IMR-90 (cell line): ENCODE data around the gene TGFBR2. TPM values are rescaled to one million over a fixed set of nuclear protein-coding genes. Genes with fewer than 3 reads are reported as not detected.
A peak's percentile ranks its signal among the peaks of the same experiment; 100 is the strongest.

Experiments
- ATAC-seq: fragments of 200-7000 bp; cut with Tn5 transposase; 2 replicates; pipeline ENCODE4 v1.9.1; 2020; ENCODE audit warnings: low read depth, mild to moderate bottlenecking, moderate library complexity
- BruUV-seq: library from RNA; stranded (reverse); fragments of 400-500 nt; replicated peaks from 2 replicates; lab custom pipeline; 2021; lab: Mats Ljungman, UMichigan
- CTCF ChIA-PET: fragments of 300-600 bp; formaldehyde crosslinking; extraction: SDS; loops from one replicate; lab custom pipeline; 2021; ENCODE audit warnings: antibody characterized with exemption; lab: Yijun Ruan, JAX
- POLR2A ChIA-PET: fragments of 300-600 bp; sonication (Branson Sonifier 250); formaldehyde crosslinking; loops from one replicate; lab custom pipeline; 2022; ENCODE audit warnings: antibody characterized with exemption; ENCODE audit not compliant: unreplicated experiment; lab: Charles Lee
- DNase-seq: peaks from one replicate; pipeline ENCODE4 v3.0.0; 2013
- H2AFZ ChIP-seq: replicated peaks from 2 replicates; pipeline ENCODE3; 2013; ENCODE audit warnings: low read length, mild to moderate bottlenecking; ENCODE audit not compliant: poor library complexity
- H2AK5ac ChIP-seq: 2 replicates; pipeline ENCODE4 v1.6.1; 2013; ENCODE audit warnings: low read depth, low read length, inconsistent platforms
- H2AK9ac ChIP-seq: replicated peaks from 2 replicates; pipeline ENCODE3; 2013; ENCODE audit warnings: mild to moderate bottlenecking, low read depth, low read length, moderate library complexity; ENCODE audit not compliant: poor library complexity
- H2BK120ac ChIP-seq: 2 replicates; pipeline ENCODE4 v1.6.1; 2013; ENCODE audit warnings: low read depth, low read length, inconsistent platforms
- H2BK15ac ChIP-seq: 3 replicates; pipeline ENCODE4 v1.6.1; 2013; ENCODE audit warnings: low read depth, low read length, inconsistent platforms
- H2BK20ac ChIP-seq: 2 replicates; pipeline ENCODE4 v1.6.1; 2013; ENCODE audit warnings: low read depth, mild to moderate bottlenecking, inconsistent platforms, low read length, moderate library complexity
- H2BK5ac ChIP-seq: 2 replicates; pipeline ENCODE4 v1.6.1; 2013; ENCODE audit warnings: mild to moderate bottlenecking, low read depth, low read length, inconsistent platforms; ENCODE audit not compliant: poor library complexity, severe bottlenecking
- H3K14ac ChIP-seq: replicated peaks from 2 replicates; pipeline ENCODE4 v1.6.1; 2013; ENCODE audit warnings: low read depth, low read length, inconsistent platforms
- H3K18ac ChIP-seq: 2 replicates; pipeline ENCODE4 v1.6.1; 2013; ENCODE audit warnings: low read depth, low read length, control low read depth
- H3K23ac ChIP-seq: 2 replicates; pipeline ENCODE4 v1.6.1; 2013; ENCODE audit warnings: low read depth, low read length, inconsistent platforms
- H3K27ac ChIP-seq: 2 replicates; pipeline ENCODE4 v1.5.1; 2013; ENCODE audit warnings: mild to moderate bottlenecking, control low read depth, low read length; ENCODE audit not compliant: insufficient read depth
- H3K27me3 ChIP-seq: 2 replicates; pipeline ENCODE4 v1.6.1; 2013; ENCODE audit warnings: low read length; ENCODE audit not compliant: control insufficient read depth, insufficient read depth
- H3K36me3 ChIP-seq: 2 replicates; pipeline ENCODE4 v1.6.1; 2013; ENCODE audit warnings: low read length, mixed read lengths; ENCODE audit not compliant: control insufficient read depth, insufficient read depth
- H3K4ac ChIP-seq: 2 replicates; pipeline ENCODE4 v1.6.1; 2013; ENCODE audit warnings: low read depth, low read length, inconsistent platforms
- H3K4me1 ChIP-seq: 2 replicates; pipeline ENCODE4 v1.6.1; 2013; ENCODE audit warnings: low read length, mixed read lengths; ENCODE audit not compliant: control insufficient read depth, insufficient read depth
- H3K4me2 ChIP-seq: 2 replicates; pipeline ENCODE4 v1.6.1; 2013; ENCODE audit warnings: low read depth, mild to moderate bottlenecking, control low read depth, low read length, moderate library complexity
- H3K4me3 ChIP-seq: 2 replicates; pipeline ENCODE4 v1.5.1; 2013; ENCODE audit warnings: low read depth, mild to moderate bottlenecking, control low read depth, low read length, moderate library complexity; ENCODE audit not compliant: insufficient read depth
- H3K56ac ChIP-seq: 2 replicates; pipeline ENCODE4 v1.6.1; 2013; ENCODE audit warnings: low read length, inconsistent platforms; ENCODE audit not compliant: insufficient read depth; ENCODE audit errors: extremely low read depth
- H3K79me1 ChIP-seq, 2 experiments: 2 replicates each; pipeline ENCODE4 v1.6.1; 2013; ENCODE audit warnings: low read length in 2 of 2, inconsistent platforms in 1 of 2, low read depth in 1 of 2
- H3K9ac ChIP-seq: 2 replicates; pipeline ENCODE4 v1.6.1; 2013; ENCODE audit warnings: low read depth, low read length, control low read depth
- H3K9me1 ChIP-seq: 2 replicates; pipeline ENCODE4 v1.6.1; 2013; ENCODE audit warnings: low read length, inconsistent platforms; ENCODE audit not compliant: insufficient read depth
- H3K9me3 ChIP-seq: 2 replicates; pipeline ENCODE4 v1.6.1; 2013; ENCODE audit warnings: low read length; ENCODE audit not compliant: control insufficient read depth, insufficient read depth
- H4K20me1 ChIP-seq: 2 replicates; pipeline ENCODE4 v1.6.1; 2013; ENCODE audit warnings: low read length, inconsistent platforms; ENCODE audit not compliant: insufficient read depth
- H4K5ac ChIP-seq: 2 replicates; pipeline ENCODE4 v1.6.1; 2013; ENCODE audit warnings: mild to moderate bottlenecking, low read depth, low read length, control low read depth
- H4K8ac ChIP-seq, 2 experiments: 2 replicates each; pipeline ENCODE4 v1.6.1; 2013; ENCODE audit warnings: low read depth in 2 of 2, low read length in 2 of 2, control low read depth in 1 of 2, inconsistent platforms in 1 of 2
- H4K91ac ChIP-seq: 2 replicates; pipeline ENCODE4 v1.6.1; 2013; ENCODE audit warnings: low read depth, low read length, inconsistent platforms; ENCODE audit not compliant: insufficient read depth
- BHLHE40 ChIP-seq: fragments of 150-350 bp; IDR thresholded peaks from 2 replicates; pipeline ENCODE4 v1.6.1; 2016; ENCODE audit warnings: mild to moderate bottlenecking, low read depth, low read length
- CHD1 ChIP-seq: IDR thresholded peaks from 2 replicates; pipeline ENCODE4 v1.6.1; 2012; ENCODE audit warnings: low read depth, low read length, improper control_type of control experiment
- MAFK ChIP-seq: IDR thresholded peaks from 2 replicates; pipeline ENCODE4 v1.6.1; 2012; ENCODE audit warnings: low read depth, low read length, improper control_type of control experiment
- MAZ ChIP-seq: IDR thresholded peaks from 2 replicates; pipeline ENCODE4 v1.6.1; 2012; ENCODE audit warnings: low read depth, mild to moderate bottlenecking, low read length, improper control_type of control experiment, moderate library complexity, borderline replicate concordance
- MXI1 ChIP-seq: IDR thresholded peaks from 2 replicates; pipeline ENCODE4 v1.6.1; 2012; ENCODE audit warnings: low read depth, mild to moderate bottlenecking, low read length, moderate library complexity, borderline replicate concordance
- NFE2L2 ChIP-seq: fragments of 150-350 bp; IDR thresholded peaks from 2 replicates; pipeline ENCODE4 v1.6.1; 2016; ENCODE audit warnings: low read depth, mild to moderate bottlenecking, low read length
- RAD21 ChIP-seq: IDR thresholded peaks from 2 replicates; pipeline ENCODE4 v1.6.1; 2012; ENCODE audit warnings: low read length, improper control_type of control experiment
- RFX5 ChIP-seq: IDR thresholded peaks from 2 replicates; pipeline ENCODE4 v1.8.0; 2012; ENCODE audit warnings: low read depth, mild to moderate bottlenecking, low read length, moderate library complexity
- SMC3 ChIP-seq: fragments of 150-350 bp; IDR thresholded peaks from 2 replicates; pipeline ENCODE4 v1.6.1; 2016; ENCODE audit warnings: low read depth, mild to moderate bottlenecking, antibody characterized with exemption, low read length, moderate library complexity
- USF2 ChIP-seq: fragments of 150-350 bp; IDR thresholded peaks from 2 replicates; pipeline ENCODE4 v1.6.1; 2017; ENCODE audit warnings: mild to moderate bottlenecking, antibody characterized with exemption, low read length, low read depth
- WGBS, 2 experiments: methylation state at CpG; one replicate each; pipeline versions ENCODE4 v1.1.5 to v1.1.7; 2013; ENCODE audit warnings: missing lambda C conversion rate in 2 of 2; ENCODE audit not compliant: insufficient read length in 1 of 2; ENCODE audit errors: extremely low coverage in 2 of 2; 5-methylcytosine and 5-hydroxymethylcytosine counted together
- dilution Hi-C: fragments of 300-500 bp; cut with HindIII; formaldehyde crosslinking; loops from one replicate; pipeline ENCODE4 v1.14.3; 2018; ENCODE audit warnings: low sequenced_read_pairs; ENCODE audit not compliant: unreplicated experiment
- in situ Hi-C: fragments of 300-500 bp; cut with MboI; formaldehyde crosslinking; loops from 3 replicates; pipeline ENCODE4 v1.14.3; 2019; ENCODE audit warnings: low sequenced_read_pairs, inconsistent platforms, mixed read lengths
- intact Hi-C: fragments of 100-400 bp; cut with micrococcal nuclease; formaldehyde crosslinking; loops from 2 replicates; pipeline ENCODE4 v1.10.0; 2022
- polyA plus RNA-seq, 3 experiments: library from polyadenylated mRNA; depleted of rRNA; stranded (reverse); fragments of >200 nt; gene quantifications; 2 replicates each; pipeline ENCODE4 v1.2.3, GENCODE V29; 2012; ENCODE audit warnings: low replicate concordance in 1 of 3
- total RNA-seq: library from RNA; depleted of rRNA; stranded (reverse); fragments of >200 nt; gene quantifications from 2 replicates; pipeline ENCODE4 v1.2.3, GENCODE V29; 2012
- TF ChIP-seq, protein P1 (sequence below): fragments of 150-350 bp; IDR thresholded peaks from 2 replicates; pipeline ENCODE4 v1.6.1; 2016; ENCODE audit warnings: low read depth, mild to moderate bottlenecking, low read length, moderate library complexity, borderline replicate concordance
- TF ChIP-seq, protein P2 (sequence below): conservative IDR thresholded peaks from 2 replicates; pipeline ENCODE4 v1.5.1; 2012; ENCODE audit warnings: mild to moderate bottlenecking, low read depth, low read length, improper control_type of control experiment

The TGFBR2 gene
- total and polyA plus RNA-seq, 2 of the 4 experiments (the other 2 are of a cell fraction): 63.7 to 87.5 TPM

GRCh38 chr3:30617653-30618052, 11.3 kb downstream of the TGFBR2 start:
- BruUV-seq: no TSS peak
- Histone ChIP-seq H4K20me1 (peaks cover 20% of the 10 kb centered on the region; the same call in 1 of the 2 replicates), H2BK120ac (0 out of 2 replicates have a peak overlapping the region, but pooled peaks have one; percentile 32), H3K9me1 (peaks cover 10% of the 10 kb centered on the region), H3K27ac (no peak overlapping the region), H4K91ac (no peak overlapping the region), H3K9ac (no peak overlapping the region), H3K4me1 (peaks cover 20% of the 10 kb centered on the region), H2BK5ac (no peak overlapping the region), H3K79me1 (peaks cover 31 to 73% of the 10 kb centered on the region in 2 experiments), H3K18ac (peak overlapping the region; percentile 69; the same call in 1 of the 2 replicates), H4K8ac (no peak overlapping the region), H3K9me3 (no peaks in the 10 kb centered on the region), H3K23ac (peak overlapping the region; percentile 40; the same call in 1 of the 2 replicates), H2AK5ac (peak overlapping the region; percentile 2; the same call in 1 of the 2 replicates), H3K4me3 (no peak overlapping the region), H4K5ac (no peak overlapping the region; the same call in 1 of the 2 replicates), H2AK9ac (no peak overlapping the region), H3K27me3 (no peaks in the 10 kb centered on the region), H2BK15ac (no peak overlapping the region), H3K4me2 (no peak overlapping the region), H2AFZ (no peak overlapping the region), H2BK20ac (no peak overlapping the region), H3K14ac (peak overlapping the region; percentile 33; the same call in 1 of the 2 replicates), H3K4ac (no peak overlapping the region), H3K36me3 (peaks cover 1% of the 10 kb centered on the region; the same call in 1 of the 2 replicates), H3K56ac (no peak overlapping the region)
- intact Hi-C loops: no loop called here
- in situ Hi-C loops: no loop called here
- dilution Hi-C loops: no loop called here
- POLR2A ChIA-PET: no interaction called here
- TF ChIP-seq SMC3: no peak
- TF ChIP-seq, protein P1, sequence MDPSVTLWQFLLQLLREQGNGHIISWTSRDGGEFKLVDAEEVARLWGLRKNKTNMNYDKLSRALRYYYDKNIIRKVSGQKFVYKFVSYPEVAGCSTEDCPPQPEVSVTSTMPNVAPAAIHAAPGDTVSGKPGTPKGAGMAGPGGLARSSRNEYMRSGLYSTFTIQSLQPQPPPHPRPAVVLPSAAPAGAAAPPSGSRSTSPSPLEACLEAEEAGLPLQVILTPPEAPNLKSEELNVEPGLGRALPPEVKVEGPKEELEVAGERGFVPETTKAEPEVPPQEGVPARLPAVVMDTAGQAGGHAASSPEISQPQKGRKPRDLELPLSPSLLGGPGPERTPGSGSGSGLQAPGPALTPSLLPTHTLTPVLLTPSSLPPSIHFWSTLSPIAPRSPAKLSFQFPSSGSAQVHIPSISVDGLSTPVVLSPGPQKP: no peak
- TF ChIP-seq MXI1: no peak
- no peak for TF ChIP-seq RFX5
- no peak for TF ChIP-seq RAD21
- TF ChIP-seq NFE2L2: no peak
- no peak for TF ChIP-seq BHLHE40
- TF ChIP-seq USF2: no peak
- TF ChIP-seq, protein P2, sequence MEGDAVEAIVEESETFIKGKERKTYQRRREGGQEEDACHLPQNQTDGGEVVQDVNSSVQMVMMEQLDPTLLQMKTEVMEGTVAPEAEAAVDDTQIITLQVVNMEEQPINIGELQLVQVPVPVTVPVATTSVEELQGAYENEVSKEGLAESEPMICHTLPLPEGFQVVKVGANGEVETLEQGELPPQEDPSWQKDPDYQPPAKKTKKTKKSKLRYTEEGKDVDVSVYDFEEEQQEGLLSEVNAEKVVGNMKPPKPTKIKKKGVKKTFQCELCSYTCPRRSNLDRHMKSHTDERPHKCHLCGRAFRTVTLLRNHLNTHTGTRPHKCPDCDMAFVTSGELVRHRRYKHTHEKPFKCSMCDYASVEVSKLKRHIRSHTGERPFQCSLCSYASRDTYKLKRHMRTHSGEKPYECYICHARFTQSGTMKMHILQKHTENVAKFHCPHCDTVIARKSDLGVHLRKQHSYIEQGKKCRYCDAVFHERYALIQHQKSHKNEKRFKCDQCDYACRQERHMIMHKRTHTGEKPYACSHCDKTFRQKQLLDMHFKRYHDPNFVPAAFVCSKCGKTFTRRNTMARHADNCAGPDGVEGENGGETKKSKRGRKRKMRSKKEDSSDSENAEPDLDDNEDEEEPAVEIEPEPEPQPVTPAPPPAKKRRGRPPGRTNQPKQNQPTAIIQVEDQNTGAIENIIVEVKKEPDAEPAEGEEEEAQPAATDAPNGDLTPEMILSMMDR: no peak
- no peak for TF ChIP-seq CHD1
- TF ChIP-seq MAFK: no peak
- no peak for TF ChIP-seq MAZ
- CTCF ChIA-PET: interaction anchor here (1.0 kb wide), 1 partner anchor 575 kb away, joined by 4 read pairs; no protein-coding TSS in a partner anchor
- no CpG with 5 or more reads among the region's 2 CpGs for WGBS, 2 experiments
- no peak for ATAC-seq
- DNase-seq: no peak
